Effector memory CD8-positive, alpha-beta T cell (primary cell): ENCODE data around the gene CCNC.

ENCODE experiments used
- ATAC-seq: fragments of 150-1000 bp; cut with Tn5 transposase; replicated peaks from 2 replicates; pipeline ENCODE4 v1.10.0; 2021; ENCODE audit warnings: mild to moderate bottlenecking, moderate library complexity
- DNase-seq, 3 experiments: peaks; one replicate each; pipeline ENCODE4 v3.0.0; 2021
- H3K27ac Mint-ChIP-seq, 2 donors: one replicate each; pipeline ENCODE4 v1.8.0; 2022; ENCODE audit warnings: mild to moderate bottlenecking in 2 of 2, mixed read lengths in 2 of 2, moderate library complexity in 2 of 2
- H3K27me3 Mint-ChIP-seq, 2 donors: one replicate each; pipeline ENCODE4 v1.8.0; 2022; ENCODE audit warnings: mixed read lengths in 2 of 2
- H3K36me3 Mint-ChIP-seq: one replicate; pipeline ENCODE4 v1.8.0; 2022; ENCODE audit warnings: mild to moderate bottlenecking, moderate library complexity, mixed read lengths; ENCODE audit not compliant: insufficient read depth
- H3K4me1 Mint-ChIP-seq, 2 donors: one replicate each; pipeline ENCODE4 v1.8.0; 2022; ENCODE audit warnings: low read depth in 2 of 2, mixed read lengths in 2 of 2
- H3K4me3 Mint-ChIP-seq, 2 donors: one replicate each; pipeline ENCODE4 v1.8.0; 2022; ENCODE audit warnings: mild to moderate bottlenecking in 2 of 2, mixed read lengths in 2 of 2, moderate library complexity in 2 of 2
- H3K9me3 Mint-ChIP-seq, 2 donors: one replicate each; pipeline ENCODE4 v1.8.0; 2022; ENCODE audit warnings: mixed read lengths in 2 of 2

Gene CCNC

DNA sequence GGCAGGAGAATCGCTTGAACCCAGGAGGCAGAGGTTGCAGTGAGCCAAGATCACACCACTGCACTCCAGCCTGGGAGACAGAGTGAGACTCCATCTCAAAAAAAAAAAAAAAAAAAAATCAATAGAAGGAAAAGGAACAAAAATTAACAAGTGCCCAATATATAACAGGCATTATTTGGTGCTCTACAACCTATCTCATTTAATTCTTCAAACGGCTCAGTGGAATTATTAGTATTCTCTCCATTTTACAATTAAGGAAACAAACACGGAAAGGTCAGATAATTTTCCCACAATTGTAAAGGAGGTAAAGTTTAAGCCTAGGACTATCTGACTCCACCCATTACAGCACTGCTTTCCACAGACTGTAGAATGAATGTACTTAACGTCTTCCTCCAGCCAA, 19.8 kb downstream of the CCNC start:
- no peak for DNase-seq
- H3K4me1 Mint-ChIP-seq: peaks cover 2 to 6% of the 10 kb centered on the region in 2 donors
- no peak overlapping the region for H3K27ac Mint-ChIP-seq
- no peak overlapping the region for H3K4me3 Mint-ChIP-seq
- no peak for ATAC-seq
- peaks cover 50% of the 10 kb centered on the region for H3K36me3 Mint-ChIP-seq
- H3K27me3 Mint-ChIP-seq: no peaks in the 10 kb centered on the region
- H3K9me3 Mint-ChIP-seq: no peaks in the 10 kb centered on the region

DNA sequence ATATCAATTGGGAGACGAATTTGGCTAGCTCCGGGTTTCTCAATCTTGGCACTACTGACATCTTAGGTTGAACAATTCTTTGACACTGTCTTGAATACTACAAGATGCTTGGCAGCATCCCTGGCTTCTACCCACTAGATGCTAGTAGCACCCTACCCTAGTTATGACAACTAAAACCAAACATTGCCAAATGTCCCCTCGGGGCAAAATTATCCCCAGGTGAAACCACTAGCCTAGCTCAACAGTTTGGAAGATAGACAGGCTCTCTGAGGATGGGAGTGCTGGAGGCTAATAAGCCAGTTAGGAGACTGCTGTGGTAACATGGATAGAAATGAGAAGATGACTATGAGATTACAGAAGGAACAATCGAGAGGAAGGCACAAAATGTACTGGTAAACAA, 20.9 kb downstream of the CCNC start:
- no peak overlapping the region for H3K27ac Mint-ChIP-seq
- no peaks in the 10 kb centered on the region for H3K9me3 Mint-ChIP-seq
- H3K36me3 Mint-ChIP-seq: peaks cover 54% of the 10 kb centered on the region

DNA sequence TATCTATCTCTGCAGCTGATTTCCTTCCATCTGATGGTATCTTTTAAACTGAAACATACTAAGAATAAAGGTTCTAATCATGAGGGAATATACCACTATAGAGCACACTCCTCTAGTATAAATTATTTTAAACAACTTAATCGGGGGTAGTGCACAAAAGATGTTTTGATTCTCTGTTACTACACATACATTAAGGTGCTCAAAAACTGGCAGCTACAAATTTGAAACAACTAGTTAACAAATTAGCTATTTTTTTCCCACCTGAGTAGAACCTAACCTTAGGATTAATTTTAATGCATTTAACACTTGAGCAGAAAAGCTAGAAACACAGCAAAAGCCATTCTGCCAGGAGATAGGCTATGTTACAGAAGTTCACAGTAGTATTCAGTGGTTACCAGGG, 23.0 kb downstream of the CCNC start:
- Mint-ChIP-seq H3K36me3 (peaks cover 69% of the 10 kb centered on the region), H3K4me3 (no peak overlapping the region), H3K4me1 (peaks cover 0 to 2% of the 10 kb centered on the region in 2 donors), H3K9me3 (no peaks in the 10 kb centered on the region), H3K27me3 (no peaks in the 10 kb centered on the region), H3K27ac (peak overlapping the region; percentile 20 to 56)
- no peak for ATAC-seq
- DNase-seq: no peak

More for the DNA sequence above, 20.9 kb downstream of the CCNC start:
- no peak for DNase-seq
- Mint-ChIP-seq H3K27me3 (no peaks in the 10 kb centered on the region), H3K4me1 (peaks cover 0 to 2% of the 10 kb centered on the region in 2 donors), H3K4me3 (no peak overlapping the region)
- no peak for ATAC-seq

DNA sequence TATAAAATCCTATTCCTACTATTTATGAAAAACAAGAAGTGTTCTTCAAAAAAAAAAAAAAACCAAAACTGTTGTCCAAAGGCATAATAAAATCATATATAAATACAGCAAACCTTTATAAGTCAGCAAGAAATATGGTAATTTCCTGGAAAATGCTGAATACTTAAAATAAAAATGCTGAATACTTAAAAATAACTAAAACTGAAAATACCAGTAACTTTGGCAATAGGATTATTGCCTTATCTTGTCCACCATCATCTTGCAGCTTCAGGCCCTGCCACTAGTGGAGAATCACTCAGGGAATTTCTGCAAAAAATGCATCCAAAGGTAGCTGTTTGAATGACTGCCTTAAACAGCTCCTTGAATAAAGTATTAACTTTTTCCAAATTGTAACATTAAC, 24.5 kb downstream of the CCNC start:
- Mint-ChIP-seq H3K27me3 (no peaks in the 10 kb centered on the region), H3K36me3 (peaks cover 67% of the 10 kb centered on the region)
- no peak for DNase-seq

DNA sequence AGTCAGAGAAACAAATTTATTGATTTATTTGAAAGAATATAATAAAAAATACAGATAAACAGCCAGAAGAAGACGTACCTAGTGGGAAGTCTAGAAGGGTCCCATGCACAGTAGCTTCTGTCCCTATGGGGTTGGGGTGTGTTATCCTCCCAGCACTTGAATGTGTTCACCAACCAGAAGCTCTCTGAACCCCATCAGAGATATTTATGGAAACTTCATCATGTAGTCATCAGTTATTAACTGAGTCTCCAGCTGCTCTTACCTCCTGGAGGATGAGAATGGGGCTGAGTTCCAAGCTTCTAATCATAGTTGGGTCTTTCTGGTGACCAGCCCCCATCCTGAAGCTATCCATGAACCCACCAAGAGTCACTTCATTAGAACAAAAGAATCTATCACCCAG, 37.8 kb downstream of the CCNC start:
- no peak overlapping the region for H3K4me3 Mint-ChIP-seq
- H3K27me3 Mint-ChIP-seq: no peaks in the 10 kb centered on the region
- ATAC-seq (no peak), DNase-seq (no peak)
- no peaks in the 10 kb centered on the region for H3K4me1 Mint-ChIP-seq
- H3K27ac Mint-ChIP-seq: no peak overlapping the region
- H3K9me3 Mint-ChIP-seq: no peaks in the 10 kb centered on the region
- peaks cover 8% of the 10 kb centered on the region for H3K36me3 Mint-ChIP-seq

More for the DNA sequence above, 24.5 kb downstream of the CCNC start:
- Mint-ChIP-seq H3K4me1 (peaks cover 0 to 2% of the 10 kb centered on the region in 2 donors), H3K27ac (peak overlapping the region; percentile 36 to 56), H3K9me3 (no peaks in the 10 kb centered on the region), H3K4me3 (no peak overlapping the region)
- no peak for ATAC-seq

DNA sequence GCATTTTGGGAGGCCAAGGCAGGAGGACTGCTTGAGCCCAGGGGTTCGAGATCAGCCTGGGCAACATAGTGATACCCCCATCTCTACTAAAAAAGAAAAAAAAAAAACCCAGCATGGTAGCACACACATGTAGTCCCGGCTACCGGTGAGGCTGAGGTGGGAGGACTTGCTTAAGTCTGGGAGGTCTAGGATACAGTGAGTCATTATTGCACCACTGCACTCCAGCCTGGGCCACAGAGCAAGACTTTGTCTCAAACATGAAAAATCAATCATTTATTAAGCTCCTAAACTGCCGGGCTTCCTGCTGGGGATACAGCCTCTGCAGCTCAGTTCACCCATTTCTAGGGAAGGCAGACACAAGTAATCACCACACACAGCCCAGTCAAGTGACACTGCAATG, 45.9 kb downstream of the CCNC start:
- DNase-seq (no peak), ATAC-seq (no peak)
- H3K27ac Mint-ChIP-seq: no peak overlapping the region
- peaks cover 7% of the 10 kb centered on the region for H3K36me3 Mint-ChIP-seq
- peak overlapping the region; percentile 94 to 97 for H3K4me3 Mint-ChIP-seq
- H3K4me1 Mint-ChIP-seq: peaks cover 17 to 20% of the 10 kb centered on the region in 2 donors
- no peaks in the 10 kb centered on the region for H3K27me3 Mint-ChIP-seq
- no peaks in the 10 kb centered on the region for H3K9me3 Mint-ChIP-seq

DNA sequence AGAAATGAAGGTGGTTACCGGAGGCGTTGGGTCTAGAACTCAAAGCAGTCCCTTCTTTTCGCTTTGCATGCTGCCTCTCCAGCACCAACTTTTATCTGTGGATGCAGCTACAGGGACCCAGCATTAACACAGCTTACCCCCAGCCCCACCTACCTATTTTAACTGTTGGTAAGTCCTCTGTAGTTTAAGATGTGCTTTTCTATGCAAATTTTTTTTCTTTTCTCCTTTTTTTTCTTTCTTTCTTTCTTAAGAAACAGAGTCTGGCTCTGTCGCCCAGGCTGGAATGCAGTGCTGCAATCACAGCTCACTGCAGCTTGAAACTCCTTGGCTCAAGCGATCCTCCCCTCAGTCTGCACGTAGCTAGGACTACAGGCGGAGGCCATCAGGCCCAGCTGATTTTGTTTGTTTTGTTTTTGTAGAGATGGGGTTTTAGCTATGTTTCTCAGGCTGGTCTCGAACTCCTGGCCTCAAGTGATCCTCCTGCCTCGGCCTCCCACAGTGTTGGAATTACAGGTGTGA, 46.8 kb downstream of the CCNC start:
- Mint-ChIP-seq H3K27me3 (no peaks in the 10 kb centered on the region), H3K36me3 (peaks cover 3% of the 10 kb centered on the region), H3K4me1 (peaks cover 17 to 20% of the 10 kb centered on the region in 2 donors), H3K9me3 (no peaks in the 10 kb centered on the region), H3K27ac (peak overlapping the region; percentile 83 to 85), H3K4me3 (peak overlapping the region; percentile 94 to 97)
- DNase-seq: no peak
- peak; percentile 17 for ATAC-seq

DNA sequence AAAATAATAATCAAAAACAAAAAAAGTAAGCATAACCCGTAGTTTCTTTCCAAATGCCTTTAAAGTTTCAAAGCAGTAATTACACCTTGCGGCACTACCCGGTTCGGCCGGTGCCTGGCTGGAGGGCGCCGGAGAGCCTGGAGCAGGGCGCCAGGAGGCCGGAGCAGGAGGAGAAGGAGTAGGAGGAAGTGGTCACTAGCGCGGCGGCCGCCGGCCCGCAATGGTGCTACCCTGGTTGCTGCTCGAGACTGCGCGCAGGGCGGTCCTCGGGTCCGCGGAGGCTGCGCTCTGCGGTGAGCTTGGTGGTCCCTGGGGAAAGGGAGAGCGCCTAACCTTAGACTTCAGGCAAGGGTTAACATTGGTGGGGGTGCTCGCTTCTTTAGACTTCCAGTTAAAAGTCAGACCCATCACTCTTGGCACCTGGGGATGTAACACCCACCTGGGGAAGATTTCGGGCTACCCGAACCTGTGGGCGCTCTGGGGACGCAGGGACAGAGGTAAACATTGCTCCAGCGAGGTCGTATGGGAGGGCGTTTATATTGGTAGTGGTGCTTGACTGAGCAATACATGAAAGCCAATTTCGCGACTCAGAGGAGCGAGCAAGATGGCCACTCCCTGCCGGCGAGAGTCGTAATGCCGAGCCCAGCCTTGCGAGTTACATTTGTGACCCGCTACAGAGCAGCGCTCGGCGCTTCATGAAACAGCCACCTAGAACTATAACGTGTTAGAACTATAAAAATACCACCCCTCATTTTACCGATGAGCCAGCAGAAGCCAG, 47.4 kb downstream of the CCNC start:
- Mint-ChIP-seq H3K36me3 (peaks cover 5% of the 10 kb centered on the region), H3K4me1 (peaks cover 19 to 20% of the 10 kb centered on the region in 2 donors), H3K4me3 (peak overlapping the region; percentile 94 to 97), H3K27ac (peak overlapping the region; percentile 83 to 85), H3K9me3 (no peaks in the 10 kb centered on the region), H3K27me3 (no peaks in the 10 kb centered on the region)
- DNase-seq: peak; percentile 60 to 62 (median 61)
- ATAC-seq: peak; percentile 93

DNA sequence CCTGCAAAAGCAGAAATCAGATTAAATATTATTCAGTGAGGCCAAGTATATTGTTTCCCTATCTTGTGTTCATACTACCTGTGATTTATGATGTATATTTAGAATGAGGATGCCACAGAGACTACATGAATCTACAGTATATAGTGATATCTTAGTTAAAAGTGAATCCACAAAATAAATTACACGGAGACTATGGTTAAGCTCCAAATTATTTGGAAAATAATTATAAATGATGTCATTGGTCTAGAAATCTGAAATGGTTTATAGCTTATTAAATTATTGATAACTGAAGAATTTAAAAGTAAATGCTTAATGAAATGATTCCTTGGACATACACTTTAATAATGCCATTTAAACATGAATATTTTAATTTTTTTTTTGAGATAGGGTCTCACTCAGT, 49.0 kb downstream of the CCNC start:
- no peak overlapping the region for H3K27ac Mint-ChIP-seq
- no peaks in the 10 kb centered on the region for H3K9me3 Mint-ChIP-seq
- no peak overlapping the region for H3K4me3 Mint-ChIP-seq
- H3K4me1 Mint-ChIP-seq: peaks cover 22% of the 10 kb centered on the region in 2 donors
- DNase-seq (no peak), ATAC-seq (no peak)
- H3K36me3 Mint-ChIP-seq: peaks cover 15% of the 10 kb centered on the region
- no peaks in the 10 kb centered on the region for H3K27me3 Mint-ChIP-seq

DNA sequence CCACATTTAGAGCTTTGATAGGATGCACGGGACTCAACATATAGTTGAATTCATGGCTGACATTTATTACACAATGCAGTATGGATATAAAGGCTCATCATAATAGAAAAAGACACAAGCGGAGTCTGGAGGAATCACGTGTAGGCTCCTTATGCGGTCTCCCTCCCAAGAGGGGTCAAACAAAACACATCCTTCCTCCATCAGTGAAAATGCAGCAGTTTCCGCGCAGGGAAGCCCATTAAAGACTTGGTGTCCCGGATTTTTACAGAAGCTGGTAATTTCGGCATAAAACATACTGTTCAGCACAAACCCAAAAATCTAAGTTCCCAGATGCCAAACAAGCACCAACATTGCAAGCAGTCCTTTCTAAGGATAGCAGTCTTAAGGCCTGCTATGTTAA, 54.4 kb downstream of the CCNC start:
- ATAC-seq: no peak
- Mint-ChIP-seq H3K4me3 (peak overlapping the region; percentile 84 to 91), H3K4me1 (peaks cover 11 to 25% of the 10 kb centered on the region in 2 donors), H3K27ac (peak overlapping the region in 1 of 2 donors; percentile 87), H3K9me3 (no peaks in the 10 kb centered on the region), H3K27me3 (no peaks in the 10 kb centered on the region), H3K36me3 (peaks cover 12% of the 10 kb centered on the region)
- no peak for DNase-seq

DNA sequence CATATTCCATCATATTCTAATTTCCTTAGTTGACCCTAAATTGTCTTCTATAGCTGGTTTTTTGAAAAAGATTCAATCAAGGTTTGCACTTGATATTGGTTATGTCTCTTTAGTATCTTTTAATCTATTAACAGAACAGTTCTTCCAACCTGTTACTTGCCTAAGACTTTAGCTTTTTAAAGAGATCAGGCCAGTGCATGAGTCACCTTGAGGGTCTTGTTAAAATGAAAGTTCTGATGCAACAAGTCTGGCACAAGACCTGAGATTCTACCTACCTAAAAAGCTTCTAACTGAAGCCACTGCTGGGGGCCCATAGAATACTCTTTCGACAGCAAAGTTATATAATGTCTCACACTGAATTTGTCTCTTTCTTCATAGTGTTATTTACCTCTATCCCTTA, 56.4 kb downstream of the CCNC start:
- no peak overlapping the region for H3K27ac Mint-ChIP-seq
- DNase-seq: no peak
- ATAC-seq: no peak
- H3K36me3 Mint-ChIP-seq: peaks cover 16% of the 10 kb centered on the region
- H3K27me3 Mint-ChIP-seq: no peaks in the 10 kb centered on the region
- H3K4me1 Mint-ChIP-seq: peaks cover 11 to 25% of the 10 kb centered on the region in 2 donors
- H3K4me3 Mint-ChIP-seq: no peak overlapping the region
- H3K9me3 Mint-ChIP-seq: no peaks in the 10 kb centered on the region

DNA sequence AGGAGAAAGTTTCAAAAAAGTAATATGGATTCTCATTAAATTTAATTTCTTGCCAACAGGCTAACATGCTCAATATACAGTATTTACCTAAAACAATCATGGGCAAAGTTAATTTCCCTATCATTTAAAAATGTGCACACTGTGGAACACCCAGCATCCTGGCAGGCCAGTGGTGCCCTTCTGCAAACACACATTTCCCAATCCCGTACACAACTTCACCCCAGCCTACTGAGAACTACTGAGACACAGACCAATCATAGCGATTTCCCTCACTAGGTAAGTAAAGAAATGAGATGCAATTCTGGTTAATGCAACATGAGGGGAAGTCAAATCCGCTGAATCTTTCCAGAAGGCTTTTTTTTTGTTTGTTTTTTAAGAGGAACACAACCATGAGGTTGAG, 60.8 kb downstream of the CCNC start:
- ATAC-seq (no peak), DNase-seq (no peak)
- H3K36me3 Mint-ChIP-seq: peaks cover 24% of the 10 kb centered on the region
- H3K27me3 Mint-ChIP-seq: no peaks in the 10 kb centered on the region
- no peaks in the 10 kb centered on the region for H3K9me3 Mint-ChIP-seq
- no peak overlapping the region for H3K4me3 Mint-ChIP-seq
- H3K4me1 Mint-ChIP-seq: peaks cover 0 to 3% of the 10 kb centered on the region in 2 donors
- H3K27ac Mint-ChIP-seq: no peak overlapping the region

DNA sequence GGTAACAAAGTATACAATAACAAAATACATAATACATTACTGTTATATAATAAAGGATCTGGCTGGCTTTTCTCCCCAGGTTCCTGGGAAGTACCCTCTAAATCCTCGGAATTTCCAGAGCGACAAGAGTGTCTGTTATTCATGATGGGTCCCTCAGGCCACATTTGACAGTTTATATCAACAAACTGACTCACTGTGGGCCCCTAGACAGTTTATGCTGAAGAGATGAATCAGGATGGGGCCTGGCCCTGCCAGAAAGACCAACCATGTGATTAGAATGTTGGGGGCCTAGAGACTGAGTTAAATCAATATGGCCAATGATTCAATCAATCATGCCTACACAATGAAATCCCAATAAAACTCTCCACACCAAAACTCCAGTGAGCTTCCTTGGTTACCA, 66.7 kb downstream of the CCNC start:
- Mint-ChIP-seq H3K4me1 (peaks cover 0 to 2% of the 10 kb centered on the region in 2 donors), H3K27me3 (no peaks in the 10 kb centered on the region), H3K36me3 (peaks cover 23% of the 10 kb centered on the region), H3K9me3 (no peaks in the 10 kb centered on the region), H3K4me3 (no peak overlapping the region), H3K27ac (no peak overlapping the region)
- DNase-seq (no peak), ATAC-seq (no peak)

DNA sequence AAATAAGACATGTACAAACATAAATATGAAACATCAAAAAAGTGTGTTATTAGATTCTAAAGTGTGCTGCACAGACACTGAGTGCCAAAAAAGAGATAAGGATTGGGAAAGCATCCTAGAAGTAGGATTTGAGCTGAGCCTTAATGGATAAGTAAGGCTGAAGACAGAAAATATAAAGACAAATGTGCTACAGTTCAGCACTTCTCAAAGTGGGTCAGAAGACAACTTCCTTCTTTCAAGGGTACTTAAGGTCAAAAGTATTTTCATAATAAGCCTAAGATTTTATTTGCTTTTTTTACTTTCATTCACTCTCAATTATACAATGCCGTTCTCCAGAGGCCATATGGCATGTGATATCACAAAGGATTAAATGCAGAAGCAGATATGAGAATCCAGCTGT, 70.0 kb downstream of the CCNC start:
- ATAC-seq (no peak), DNase-seq (no peak)
- Mint-ChIP-seq H3K4me3 (no peak overlapping the region), H3K36me3 (peaks cover 16% of the 10 kb centered on the region), H3K27me3 (no peaks in the 10 kb centered on the region), H3K9me3 (no peaks in the 10 kb centered on the region), H3K27ac (no peak overlapping the region), H3K4me1 (peaks cover 0 to 2% of the 10 kb centered on the region in 2 donors)
